H1 (cell line): Measurements from ENCODE around the gene ABCB10. TPM values are rescaled to one million over a fixed set of nuclear protein-coding genes. Genes with fewer than 3 reads are reported as not detected.

ENCODE experiments used
- BACH1 ChIP-seq: IDR thresholded peaks from 2 replicates; pipeline ENCODE4 v1.6.1; 2012; ENCODE audit warnings: low read length, improper control_type of control experiment
- CHD7 ChIP-seq: fragments of 300-600 bp; sonication (generic); IDR thresholded peaks from 2 replicates; pipeline ENCODE4 v1.7.1; 2012; ENCODE audit warnings: low read length, moderate library complexity, mild to moderate bottlenecking, inconsistent platforms; ENCODE audit not compliant: insufficient replicate concordance
- EP300 ChIP-seq, 2 experiments: IDR thresholded peaks; 1 replicate in 1 of 2; 2 replicates in 1 of 2; pipeline ENCODE4 v1.6.1; 2011 to 2012; ENCODE audit warnings: low read depth in 2 of 2, low read length in 2 of 2, mild to moderate bottlenecking in 2 of 2, borderline replicate concordance in 1 of 2, inconsistent platforms in 1 of 2, moderate library complexity in 1 of 2
- TAF1 ChIP-seq: IDR thresholded peaks from 2 replicates; pipeline ENCODE4 v1.6.1; 2011; ENCODE audit warnings: mild to moderate bottlenecking, low read depth, low read length
- TEAD4 ChIP-seq: IDR thresholded peaks from 2 replicates; pipeline ENCODE4 v1.6.1; 2012; ENCODE audit warnings: low read depth, low read length, inconsistent platforms, mixed read lengths
- YY1 ChIP-seq: IDR thresholded peaks from 2 replicates; pipeline ENCODE4 v1.6.1; 2011; ENCODE audit warnings: low read depth, mild to moderate bottlenecking, low read length
- polyA plus RNA-seq, 7 experiments: library from polyadenylated mRNA; depleted of rRNA in 3 of 7; stranded (reverse) in 5 of 7; unstranded in 2 of 7; fragments of >200 nt in 5 of 7; fragments of 200-250 nt in 2 of 7; gene quantifications; 1 replicate in 5 of 7; 2 replicates in 1 of 7; 4 replicates in 1 of 7; pipeline versions ENCODE4 v1.2.1 to v1.2.3, GENCODE V29; 2011 to 2013; ENCODE audit warnings: missing spikeins in 2 of 7, mixed read lengths in 2 of 7
- total RNA-seq: library from RNA; stranded (reverse); fragmentation: NEBNext Ultra II Directional; extraction: Animal tissue kit (Norgen Biotek cat#: 25700); gene quantifications from 2 replicates; pipeline ENCODE4 v1.2.1, GENCODE V29; 2021
- TF ChIP-seq, protein P1 (sequence below): IDR thresholded peaks from 2 replicates; pipeline ENCODE4 v1.6.1; 2011; ENCODE audit warnings: low read length, improper control_type of control experiment

The ABCB10 gene
- total and polyA plus RNA-seq, 2 of the 8 experiments (the other 6 are each of a cell fraction or from before 2014, with no cell fraction given) = 3.6 to 11.9 TPM

DNA sequence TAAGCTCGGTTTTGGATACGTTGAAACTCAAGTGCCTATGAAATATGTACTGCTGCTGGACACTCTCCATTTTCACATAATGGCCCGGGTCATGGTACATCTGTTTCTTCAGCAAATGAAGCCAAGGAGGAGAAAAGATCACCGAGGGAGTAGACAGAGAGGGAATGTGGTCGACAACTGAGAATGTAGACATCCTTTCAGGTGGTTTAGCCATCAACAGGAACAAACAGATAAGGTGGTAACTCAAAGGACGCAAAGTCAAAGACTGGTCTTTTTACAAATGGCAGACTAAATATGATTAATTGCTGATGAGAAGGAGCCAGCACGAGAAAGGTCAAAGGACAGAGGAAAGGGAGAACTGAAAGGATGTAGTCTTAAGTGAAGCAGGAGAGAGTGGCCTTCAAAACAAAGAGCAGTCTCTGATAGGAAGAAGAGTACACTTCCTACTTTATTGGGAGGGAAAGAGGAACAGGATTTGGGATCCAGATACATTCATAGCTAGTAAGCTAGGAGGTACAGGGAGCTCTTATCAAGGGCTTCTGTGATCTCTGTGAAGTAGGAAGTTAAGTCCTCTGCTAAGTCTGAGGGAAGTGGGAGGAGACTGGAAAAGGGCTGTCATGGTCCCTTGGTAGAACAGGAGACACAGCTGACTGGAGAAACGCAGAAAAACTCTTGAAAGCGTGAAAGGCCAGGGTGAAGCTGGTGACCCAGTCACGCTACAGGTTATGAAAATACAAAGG lies 78.7 kb downstream of the ABCB10 start (continued):
- TF ChIP-seq CHD7 = no peak
- TF ChIP-seq YY1 = no peak
- no peak for TF ChIP-seq TAF1
- TF ChIP-seq, protein P1, sequence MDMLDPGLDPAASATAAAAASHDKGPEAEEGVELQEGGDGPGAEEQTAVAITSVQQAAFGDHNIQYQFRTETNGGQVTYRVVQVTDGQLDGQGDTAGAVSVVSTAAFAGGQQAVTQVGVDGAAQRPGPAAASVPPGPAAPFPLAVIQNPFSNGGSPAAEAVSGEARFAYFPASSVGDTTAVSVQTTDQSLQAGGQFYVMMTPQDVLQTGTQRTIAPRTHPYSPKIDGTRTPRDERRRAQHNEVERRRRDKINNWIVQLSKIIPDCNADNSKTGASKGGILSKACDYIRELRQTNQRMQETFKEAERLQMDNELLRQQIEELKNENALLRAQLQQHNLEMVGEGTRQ = no peak
- TF ChIP-seq TEAD4 = no peak
- no peak for TF ChIP-seq BACH1
- TF ChIP-seq EP300 (IDR thresholded peaks at IDR 0.05; ENCODE audit: borderline replicate concordance in 1 of 2, low read depth in 2 of 2, low read length in 2 of 2) = no peak
